H7 (cell line): Measurements from ENCODE around the gene DGKI. TPM values are rescaled to one million over a fixed set of nuclear protein-coding genes. Genes with fewer than 3 reads are reported as not detected.

Source experiments
- DNase-seq: peaks from one replicate; pipeline ENCODE4 v3.0.0; 2012
- H3K27me3 ChIP-seq: 2 replicates; pipeline ENCODE4 v1.6.0; 2011; ENCODE audit warnings: mild to moderate bottlenecking, low read length; ENCODE audit not compliant: control insufficient read depth, insufficient read depth
- H3K36me3 ChIP-seq: replicated peaks from 2 replicates; pipeline ENCODE4 v1.5.1; 2011; ENCODE audit warnings: low read length; ENCODE audit not compliant: control insufficient read depth, insufficient read depth
- H3K4me3 ChIP-seq: 2 replicates; pipeline ENCODE4 v1.5.1; 2011; ENCODE audit warnings: low read depth, mild to moderate bottlenecking, control low read depth, low read length, moderate library complexity; ENCODE audit not compliant: insufficient read depth
- total RNA-seq: library from RNA; depleted of rRNA; stranded (reverse); fragments of >200 nt; shearing (Covaris generic); gene quantifications from 2 replicates; pipeline ENCODE4 v1.2.3, GENCODE V29; 2014

DGKI gene
- total RNA-seq, 1 experiment from 2014 or later, result 0.14 TPM

DNA sequence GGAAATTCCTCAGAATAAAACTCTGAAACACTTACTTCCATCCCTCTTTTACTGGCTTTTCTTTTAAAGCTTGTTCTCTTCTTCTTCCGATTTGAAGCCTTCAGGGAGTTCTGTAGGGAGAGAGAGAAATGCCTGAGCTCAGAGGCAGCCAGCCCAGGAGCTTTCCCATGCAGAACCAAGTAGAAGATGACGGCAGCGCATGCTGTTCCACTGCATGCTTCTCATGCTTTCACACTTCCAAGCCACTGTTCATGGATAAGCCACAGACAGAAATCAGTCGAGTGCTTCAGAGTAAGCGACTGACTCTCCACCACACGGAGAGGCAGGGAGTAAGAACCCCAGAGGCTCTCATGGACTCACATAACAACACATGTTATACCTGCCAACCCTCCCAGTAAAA lies 237.3 kb downstream of the DGKI start:
- H3K27me3 ChIP-seq, result no peaks in the 10 kb centered on the region; the same call in 1 of the 2 replicates
- no peak for DNase-seq
- no peak overlapping the region for H3K4me3 ChIP-seq
- no peaks in the 10 kb centered on the region for H3K36me3 ChIP-seq

GRCh38 chr7:137606061-137606674 lies 240.6 kb downstream of the DGKI start:
- no peaks in the 10 kb centered on the region for H3K36me3 ChIP-seq
- H3K27me3 ChIP-seq, result no peaks in the 10 kb centered on the region; the same call in 1 of the 2 replicates
- no peak for DNase-seq
- no peak overlapping the region for H3K4me3 ChIP-seq

- H3K27me3 ChIP-seq, result no peaks in the 10 kb centered on the region
- no peaks in the 10 kb centered on the region for H3K36me3 ChIP-seq
- H3K4me3 ChIP-seq, result no peak overlapping the region
- DNase-seq, result no peak
Measured at GRCh38 chr7:137603043-137603442, 243.7 kb downstream of the DGKI start.

DNA sequence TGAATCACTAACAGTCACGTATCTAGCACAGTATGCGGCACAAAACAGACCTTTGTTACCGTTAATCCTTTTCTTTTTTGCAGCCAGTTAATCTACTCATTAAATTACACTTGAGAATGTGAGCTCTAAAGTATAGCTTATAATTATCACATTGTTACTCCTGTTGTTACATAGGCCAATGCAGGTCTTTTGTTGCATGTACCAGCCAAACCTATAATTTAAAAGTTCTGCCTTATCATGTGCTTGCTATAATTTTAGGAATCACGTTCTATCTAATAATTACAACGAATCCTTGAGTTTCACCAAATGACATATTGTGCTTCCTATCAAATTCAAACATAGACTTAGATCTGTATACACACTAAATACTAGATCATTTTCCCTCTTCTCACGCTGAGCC lies 245.1 kb downstream of the DGKI start:
- H3K4me3 ChIP-seq, result no peak overlapping the region
- DNase-seq, result no peak
- H3K27me3 ChIP-seq, result no peaks in the 10 kb centered on the region
- H3K36me3 ChIP-seq, result no peaks in the 10 kb centered on the region

- no peak overlapping the region for H3K4me3 ChIP-seq
- no peak for DNase-seq
- H3K27me3 ChIP-seq, result no peaks in the 10 kb centered on the region
- H3K36me3 ChIP-seq, result no peaks in the 10 kb centered on the region
Measured at GRCh38 chr7:137597856-137598255, 248.9 kb downstream of the DGKI start.

GRCh38 chr7:137593115-137593711 lies 253.6 kb downstream of the DGKI start:
- no peak overlapping the region for H3K4me3 ChIP-seq
- H3K27me3 ChIP-seq, result no peaks in the 10 kb centered on the region

GRCh38 chr7:137592232-137592896 lies 254.4 kb downstream of the DGKI start:
- H3K36me3 ChIP-seq, result no peaks in the 10 kb centered on the region
- H3K4me3 ChIP-seq, result no peak overlapping the region
- peak; percentile 61 for DNase-seq
- H3K27me3 ChIP-seq, result no peaks in the 10 kb centered on the region

More at GRCh38 chr7:137593115-137593711, 253.6 kb downstream of the DGKI start:
- no peak for DNase-seq
- no peaks in the 10 kb centered on the region for H3K36me3 ChIP-seq

GRCh38 chr7:137591421-137591837 lies 255.3 kb downstream of the DGKI start:
- Histone ChIP-seq H3K4me3 (no peak overlapping the region), H3K36me3 (no peaks in the 10 kb centered on the region), H3K27me3 (no peaks in the 10 kb centered on the region)
- DNase-seq, result no peak

DNA sequence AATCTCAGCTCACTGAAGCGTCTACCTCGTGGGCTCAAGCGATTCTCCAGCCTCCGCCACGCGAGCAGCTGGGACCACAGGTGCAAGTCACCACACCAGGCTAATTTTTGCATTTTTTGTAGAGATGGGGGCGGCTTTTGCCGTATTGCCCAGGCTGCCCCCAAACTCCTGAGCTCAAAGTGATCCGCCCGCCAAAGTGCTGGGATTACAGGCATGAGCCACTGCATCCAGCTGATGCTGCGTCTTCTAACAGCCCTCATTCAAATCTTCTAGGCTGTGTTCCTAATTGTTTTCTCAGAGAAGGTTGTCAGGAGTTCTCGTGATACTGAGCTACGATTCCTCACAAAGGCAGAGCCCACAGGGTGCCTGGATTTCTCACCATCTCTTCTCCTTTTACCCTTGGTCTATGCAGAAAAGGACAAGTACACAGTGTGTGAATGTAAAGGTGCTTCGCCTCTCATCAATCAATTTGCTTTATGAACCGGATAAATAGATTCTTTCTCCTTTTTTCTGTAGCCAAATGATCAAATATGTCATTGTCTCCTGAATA lies 255.9 kb downstream of the DGKI start:
- no peaks in the 10 kb centered on the region for H3K27me3 ChIP-seq
- no peak overlapping the region for H3K4me3 ChIP-seq
- H3K36me3 ChIP-seq, result no peaks in the 10 kb centered on the region
- no peak for DNase-seq

DNA sequence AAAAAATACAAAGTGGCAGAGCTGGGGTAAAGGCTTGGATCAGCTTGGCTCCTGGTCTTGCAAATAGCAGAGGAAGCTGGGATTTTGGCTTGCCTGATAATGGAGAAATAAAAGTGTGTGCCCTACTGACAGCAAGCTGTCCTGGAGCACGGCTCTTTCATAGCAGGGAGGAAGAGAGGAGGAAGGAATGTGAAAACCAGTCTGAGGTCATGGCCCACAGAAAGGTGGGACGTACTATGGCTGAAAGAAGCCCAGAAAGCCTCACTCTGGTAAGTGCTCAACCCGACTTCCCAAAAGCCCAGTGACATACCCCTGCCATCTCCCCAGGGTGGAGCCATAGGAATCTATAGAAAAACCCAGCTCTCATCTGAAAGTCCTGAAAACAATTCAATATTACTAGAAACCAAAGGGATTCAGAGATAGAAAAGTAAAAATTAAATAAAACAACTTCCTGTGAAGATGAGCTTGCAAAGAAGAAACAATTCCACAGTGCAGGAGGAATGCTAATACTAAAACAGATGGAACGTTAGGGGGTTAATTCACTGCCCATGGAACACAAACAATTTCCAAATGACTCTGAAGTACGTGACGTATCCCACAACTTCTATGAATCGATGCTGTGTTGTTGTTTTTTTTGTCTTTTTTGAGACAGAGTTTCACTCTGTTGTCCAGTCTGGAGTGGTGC lies 256.6 kb downstream of the DGKI start:
- H3K4me3 ChIP-seq, result no peak overlapping the region
- no peaks in the 10 kb centered on the region for H3K36me3 ChIP-seq
- no peak for DNase-seq
- no peaks in the 10 kb centered on the region for H3K27me3 ChIP-seq

GRCh38 chr7:137587326-137587725 lies 259.4 kb downstream of the DGKI start:
- Histone ChIP-seq H3K36me3 (no peaks in the 10 kb centered on the region), H3K27me3 (no peaks in the 10 kb centered on the region), H3K4me3 (no peak overlapping the region)
- no peak for DNase-seq

GRCh38 chr7:137585591-137585990 lies 261.2 kb downstream of the DGKI start:
- Histone ChIP-seq H3K27me3 (no peaks in the 10 kb centered on the region), H3K4me3 (no peak overlapping the region), H3K36me3 (no peaks in the 10 kb centered on the region)
- DNase-seq, result no peak

DNA sequence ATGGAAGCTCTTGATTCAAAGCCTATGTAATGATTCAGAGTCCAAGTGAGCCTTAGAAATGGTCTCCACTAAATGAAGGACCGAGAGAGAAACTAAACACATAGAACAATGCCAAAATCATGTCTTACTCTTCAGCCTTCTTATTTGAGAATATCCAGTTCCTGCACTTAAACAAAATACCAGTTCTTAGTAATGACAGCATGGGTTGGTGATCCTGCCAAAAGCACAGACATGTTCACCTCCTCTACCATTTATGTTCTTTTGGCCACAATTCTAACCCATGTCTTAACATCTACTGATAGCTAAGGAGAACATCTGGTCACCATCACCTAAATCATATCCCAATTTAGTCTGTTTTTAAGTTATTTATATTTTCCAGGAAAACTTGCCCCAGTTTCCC lies 263.6 kb downstream of the DGKI start:
- H3K4me3 ChIP-seq, result no peak overlapping the region
- H3K27me3 ChIP-seq, result no peaks in the 10 kb centered on the region
- no peaks in the 10 kb centered on the region for H3K36me3 ChIP-seq
- DNase-seq, result no peak

DNA sequence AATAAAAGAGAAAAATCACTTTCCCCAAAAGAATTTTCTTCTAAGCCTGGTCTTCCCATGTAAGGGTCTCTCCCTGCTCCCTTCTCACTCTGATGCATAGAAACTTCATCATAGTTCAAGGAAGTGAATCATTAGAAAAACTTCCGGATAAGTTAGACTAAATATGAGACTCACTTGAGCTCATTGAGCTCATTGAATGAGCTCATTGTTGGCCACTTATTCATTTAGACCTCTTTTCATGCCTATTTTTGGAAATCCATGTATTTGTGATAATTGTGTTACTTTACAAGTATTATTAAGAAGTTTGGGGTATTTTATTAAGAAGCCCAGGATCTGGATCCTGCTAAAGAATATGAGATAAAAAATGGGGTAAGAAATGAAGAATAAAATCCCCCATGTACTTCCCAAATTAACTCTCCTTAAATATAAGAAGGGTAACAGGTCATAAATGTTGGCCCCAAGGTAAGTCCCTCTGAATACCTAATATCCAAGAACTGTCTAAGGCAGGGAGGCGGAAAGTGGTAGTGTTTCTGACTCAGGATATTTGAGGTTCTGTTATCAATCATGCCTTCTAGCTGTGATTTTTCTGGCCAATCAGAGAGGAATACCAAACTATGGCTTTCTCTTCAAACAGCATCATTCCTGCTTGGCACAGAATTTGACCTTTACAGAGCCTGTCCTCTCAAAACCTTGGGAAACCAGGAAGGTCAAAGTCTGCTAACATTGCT lies 266.7 kb downstream of the DGKI start:
- DNase-seq, result no peak
- Histone ChIP-seq H3K4me3 (no peak overlapping the region), H3K36me3 (no peaks in the 10 kb centered on the region), H3K27me3 (no peaks in the 10 kb centered on the region)
